Umbilical cord (tissue), 2 donors: ENCODE data around the gene MIOX. TPM values are rescaled to one million over a fixed set of nuclear protein-coding genes. Genes with fewer than 3 reads are reported as not detected.

ENCODE experiments used
- DNase-seq: peaks from one replicate; pipeline ENCODE4 v3.0.0-alpha.2; 2015; ENCODE audit warnings: low spot score
- total RNA-seq: library from RNA; depleted of rRNA; stranded (reverse); fragments of >200 nt; gene quantifications from one replicate; pipeline ENCODE4 v1.2.3, GENCODE V29; 2014; ENCODE audit warnings: low replicate concordance; ENCODE audit not compliant: insufficient read depth

Gene MIOX
- total RNA-seq, 1 donor from 2014 or later = not detected

- no peak for DNase-seq
These were observed 13.6 kb upstream of the MIOX start for GRCh38 chr22:50473088-50473487.

GRCh38 chr22:50473855-50474671 is 12.6 kb upstream of the MIOX start:
- DNase-seq = peak; percentile 34

- DNase-seq = peak; percentile 93
These were observed 11.7 kb upstream of the MIOX start, which contains the start of gene SBF1 for GRCh38 chr22:50474710-50475651. TSS of gene SBF1 (minus strand) at chr22:50475035. CDS start at chr22:50474840, 195 bp downstream.

GRCh38 chr22:50475652-50476002 is 11.0 kb upstream of the MIOX start:
- DNase-seq = no peak

- DNase-seq = no peak
These were observed 9.8 kb upstream of the MIOX start for GRCh38 chr22:50476868-50477267.

GRCh38 chr22:50477923-50478322 is 8.7 kb upstream of the MIOX start:
- no peak for DNase-seq

- DNase-seq = no peak
These were observed 6.9 kb upstream of the MIOX start for GRCh38 chr22:50479721-50480120.

GRCh38 chr22:50481045-50481439 is 5.6 kb upstream of the MIOX start:
- DNase-seq = no peak

GRCh38 chr22:50481440-50482106 is 5.1 kb upstream of the MIOX start, which contains the start of gene ADM2:
TSS of gene ADM2 (plus strand) at chr22:50481543. CDS start at chr22:50481848, 305 bp downstream.
- DNase-seq = no peak

- no peak for DNase-seq
These were observed 4.3 kb upstream of the MIOX start for GRCh38 chr22:50482107-50483074.

GRCh38 chr22:50483106-50483505 is 3.6 kb upstream of the MIOX start:
- no peak for DNase-seq

- DNase-seq = no peak
These were observed 3.1 kb upstream of the MIOX start for GRCh38 chr22:50483556-50483955.

- DNase-seq = no peak
These were observed 2.4 kb upstream of the MIOX start for GRCh38 chr22:50483977-50484853.

- DNase-seq = no peak
These were observed 1.2 kb upstream of the MIOX start for GRCh38 chr22:50485221-50486131.

- DNase-seq = no peak
These were observed 789 bp downstream of the MIOX start for GRCh38 chr22:50487290-50488005.

GRCh38 chr22:50488006-50488677 is 1.5 kb downstream of the MIOX start:
- DNase-seq = no peak

GRCh38 chr22:50488886-50489285 is 2.2 kb downstream of the MIOX start:
- no peak for DNase-seq
